Measurements from ENCODE around the gene GUCY1A2.

The GUCY1A2 gene

GRCh38 chr11:106770489-106771085 lies 247.7 kb downstream of the GUCY1A2 start:
- DNase-seq (ENCODE audit: extremely low read depth, low read depth) = no peak
- TF ChIP-seq CTCF (IDR thresholded peaks at IDR 0.05; ENCODE audit: low read depth, low read length, missing control alignments) = no peak
- H3K4me3 ChIP-seq (replicated peaks; ENCODE audit: low read depth, low read length) = no peak overlapping the region

- DNase-seq (ENCODE audit: extremely low read depth, low read depth) = no peak
- no peak overlapping the region for H3K4me3 ChIP-seq (replicated peaks; ENCODE audit: low read depth, low read length)
- TF ChIP-seq CTCF (IDR thresholded peaks at IDR 0.05; ENCODE audit: low read depth, low read length, missing control alignments) = no peak
Measured at GRCh38 chr11:106765469-106766258, 252.6 kb downstream of the GUCY1A2 start.

- DNase-seq (ENCODE audit: extremely low read depth, low read depth) = no peak
- no peak overlapping the region for H3K4me3 ChIP-seq (replicated peaks; ENCODE audit: low read depth, low read length)
- TF ChIP-seq CTCF (IDR thresholded peaks at IDR 0.05; ENCODE audit: low read depth, low read length, missing control alignments) = no peak
Measured at GRCh38 chr11:106763501-106763900, 254.8 kb downstream of the GUCY1A2 start.

GRCh38 chr11:106761745-106762144 lies 256.5 kb downstream of the GUCY1A2 start:
- H3K4me3 ChIP-seq (replicated peaks; ENCODE audit: low read depth, low read length) = no peak overlapping the region
- no peak for TF ChIP-seq CTCF (IDR thresholded peaks at IDR 0.05; ENCODE audit: low read depth, low read length, missing control alignments)
- no peak for DNase-seq (ENCODE audit: extremely low read depth, low read depth)

GRCh38 chr11:106761240-106761639 lies 257.0 kb downstream of the GUCY1A2 start:
- DNase-seq (ENCODE audit: extremely low read depth, low read depth) = no peak
- TF ChIP-seq CTCF (IDR thresholded peaks at IDR 0.05; ENCODE audit: low read depth, low read length, missing control alignments) = no peak
- H3K4me3 ChIP-seq (replicated peaks; ENCODE audit: low read depth, low read length) = no peak overlapping the region

- no peak for DNase-seq (ENCODE audit: extremely low read depth, low read depth)
- no peak overlapping the region for H3K4me3 ChIP-seq (replicated peaks; ENCODE audit: low read depth, low read length)
- TF ChIP-seq CTCF (IDR thresholded peaks at IDR 0.05; ENCODE audit: low read depth, low read length, missing control alignments) = no peak
Measured at GRCh38 chr11:106748059-106748458, 270.2 kb downstream of the GUCY1A2 start.
